Ovary (tissue), 10 donors: Measurements from ENCODE around the gene GPR68. TPM values are rescaled to one million over a fixed set of nuclear protein-coding genes. Genes with fewer than 3 reads are reported as not detected.

Source experiments
- DNase-seq, 5 donors: peaks; one replicate each; pipeline ENCODE4 v3.0.0-alpha.2; 2019 to 2020
- H3K27ac ChIP-seq, 2 donors: fragments of 200-600 bp; one replicate each; pipeline versions ENCODE4 v1.5.1 to v1.8.0; 2019 to 2022
- H3K27me3 ChIP-seq: fragments of 200-600 bp; one replicate; pipeline ENCODE4 v1.8.0; 2022
- H3K36me3 ChIP-seq: fragments of 200-600 bp; sonication (generic); one replicate; pipeline ENCODE4 v1.5.1; 2019
- H3K4me1 ChIP-seq: one replicate; pipeline ENCODE4 v1.8.1; 2013; ENCODE audit warnings: mild to moderate bottlenecking, moderate library complexity; ENCODE audit not compliant: insufficient read depth
- H3K4me3 ChIP-seq: fragments of 200-600 bp; sonication (generic); one replicate; pipeline ENCODE4 v1.5.1; 2017
- H3K9me3 ChIP-seq, 2 donors: fragments of 200-600 bp in 1 of 2; sonication (generic) in 1 of 2; one replicate each; pipeline versions ENCODE4 v1.5.1 to v1.8.1; 2013 to 2019; ENCODE audit warnings: mild to moderate bottlenecking in 1 of 2, moderate library complexity in 1 of 2
- EP300 ChIP-seq: sonication (generic); formaldehyde crosslinking; IDR thresholded peaks from one replicate; pipeline ENCODE4 v1.6.1; 2017; ENCODE audit warnings: antibody characterized with exemption
- POLR2A ChIP-seq: fragments of 450-650 bp; IDR thresholded peaks from one replicate; pipeline ENCODE4 v1.6.1; 2017; ENCODE audit warnings: antibody characterized with exemption, mild to moderate bottlenecking, moderate library complexity
- WGBS, 3 donors: extraction: QIAGEN DNeasy Blood & Tissue Kit in 1 of 3; methylation state at CpG; one replicate each; pipeline versions ENCODE4 v1.1.5 to v1.1.7; 2013 to 2017; 5-methylcytosine and 5-hydroxymethylcytosine counted together
- intact Hi-C, 4 donors: fragments of 100-400 bp; cut with DNase I; formaldehyde crosslinking; loops; one replicate each; pipeline versions ENCODE4 v1.11.0 to v1.15.1; 2022 to 2023
- long read RNA-seq, 3 donors: library from polyadenylated mRNA in 2 of 3; unstranded in 2 of 3; transcript quantifications; one replicate each; pipeline ENCODE4 v2.0.0 and lab custom pipeline, GENCODE V29; 2021 to 2026
- polyA plus RNA-seq, 2 donors: library from polyadenylated mRNA; stranded (reverse); fragments of 200-250 nt in 1 of 2; fragments of 350-450 nt in 1 of 2; fragmentation: Illumina TruSeq in 1 of 2; extraction: RNeasy Lipid Tissue Mini Kit (QIAGEN cat#74804) in 1 of 2; gene quantifications; one replicate each; pipeline ENCODE4 v1.2.3, GENCODE V29; 2013 to 2014
- total RNA-seq, 7 donors: library from RNA; depleted of rRNA in 2 of 7; stranded (reverse); fragments of >200 nt in 2 of 7; fragmentation: NEBNext Ultra II Directional in 3 of 7; extraction: Animal tissue kit (Norgen Biotek cat#: 25700) in 3 of 7; gene quantifications; one replicate each; pipeline versions ENCODE4 v1.1.0 to v1.2.4, GENCODE V29; 2016 to 2023
- TF ChIP-seq, protein P1 (sequence below), 3 donors: fragments of 450-650 bp in 2 of 3; fragments of 200-600 bp in 1 of 3; IDR thresholded peaks; one replicate each; pipeline versions ENCODE4 v1.5.1 to v1.8.0; 2016 to 2022; ENCODE audit warnings: antibody characterized with exemption in 3 of 3, mild to moderate bottlenecking in 1 of 3
- donor health status: DM: no; HTN: no; CAD: no; lungs with moderate emphysema.
- donor health status: DM: no; HTN: no; CAD: no.
- donor health status: Bipolar disorder and iron deficiency.
- donor health status: DM: yes; HTN: yes; CAD: no.
- donor health status: DM: no; HTN: no; CAD: no.
- donor health status: DM: yes; HTN: yes; CAD: no.

Gene GPR68, protein sequence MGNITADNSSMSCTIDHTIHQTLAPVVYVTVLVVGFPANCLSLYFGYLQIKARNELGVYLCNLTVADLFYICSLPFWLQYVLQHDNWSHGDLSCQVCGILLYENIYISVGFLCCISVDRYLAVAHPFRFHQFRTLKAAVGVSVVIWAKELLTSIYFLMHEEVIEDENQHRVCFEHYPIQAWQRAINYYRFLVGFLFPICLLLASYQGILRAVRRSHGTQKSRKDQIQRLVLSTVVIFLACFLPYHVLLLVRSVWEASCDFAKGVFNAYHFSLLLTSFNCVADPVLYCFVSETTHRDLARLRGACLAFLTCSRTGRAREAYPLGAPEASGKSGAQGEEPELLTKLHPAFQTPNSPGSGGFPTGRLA
- total RNA-seq, result under 1 TPM in 6 of 7 donors, not detected in 1; 0.17 to 0.57 (median 0.33) TPM
- under 1 TPM; 0.40 to 0.45 TPM for polyA plus RNA-seq
- long read RNA-seq, donor 1, result 0 reads
- long read RNA-seq, donor 2, result 0 reads
- long read RNA-seq, donor 3, result 0 reads

DNA sequence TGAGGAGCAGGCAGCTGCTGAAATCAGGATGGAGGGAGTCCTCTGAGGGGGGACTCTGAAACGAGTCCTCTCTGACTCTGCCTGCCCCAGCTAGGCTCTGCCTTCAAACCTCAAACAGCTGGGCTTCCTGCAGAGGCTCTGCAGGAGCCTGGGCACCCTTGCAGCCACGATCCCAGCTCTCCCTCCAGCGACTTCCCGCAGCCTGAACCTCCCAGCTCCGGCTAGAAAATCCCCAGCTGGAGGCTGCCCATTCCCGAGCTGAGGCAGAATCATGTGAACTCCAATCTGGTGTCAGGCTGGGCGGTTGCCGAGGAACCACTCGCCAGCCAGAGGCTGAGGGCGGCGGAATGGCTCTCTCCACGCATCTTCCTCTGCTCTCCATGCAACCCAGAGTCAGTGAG is at the start of gene GPR68:
GPR68 (minus strand) TSS at position 204 of the 401 bp plus-strand sequence. CDS start 9,654 bp downstream, outside the sequence.
- Histone ChIP-seq H3K4me1 (peaks cover 2% of the 10 kb centered on the region), H3K9me3 (no peaks in the 10 kb centered on the region), H3K27ac (no peak within 1 kb of the TSS), H3K27me3 (no peaks in the 10 kb centered on the region), H3K36me3 (no peaks in the 10 kb centered on the region), H3K4me3 (no peak within 1 kb of the TSS)
- TF ChIP-seq, protein P1, sequence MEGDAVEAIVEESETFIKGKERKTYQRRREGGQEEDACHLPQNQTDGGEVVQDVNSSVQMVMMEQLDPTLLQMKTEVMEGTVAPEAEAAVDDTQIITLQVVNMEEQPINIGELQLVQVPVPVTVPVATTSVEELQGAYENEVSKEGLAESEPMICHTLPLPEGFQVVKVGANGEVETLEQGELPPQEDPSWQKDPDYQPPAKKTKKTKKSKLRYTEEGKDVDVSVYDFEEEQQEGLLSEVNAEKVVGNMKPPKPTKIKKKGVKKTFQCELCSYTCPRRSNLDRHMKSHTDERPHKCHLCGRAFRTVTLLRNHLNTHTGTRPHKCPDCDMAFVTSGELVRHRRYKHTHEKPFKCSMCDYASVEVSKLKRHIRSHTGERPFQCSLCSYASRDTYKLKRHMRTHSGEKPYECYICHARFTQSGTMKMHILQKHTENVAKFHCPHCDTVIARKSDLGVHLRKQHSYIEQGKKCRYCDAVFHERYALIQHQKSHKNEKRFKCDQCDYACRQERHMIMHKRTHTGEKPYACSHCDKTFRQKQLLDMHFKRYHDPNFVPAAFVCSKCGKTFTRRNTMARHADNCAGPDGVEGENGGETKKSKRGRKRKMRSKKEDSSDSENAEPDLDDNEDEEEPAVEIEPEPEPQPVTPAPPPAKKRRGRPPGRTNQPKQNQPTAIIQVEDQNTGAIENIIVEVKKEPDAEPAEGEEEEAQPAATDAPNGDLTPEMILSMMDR (IDR thresholded peaks at IDR 0.05), result no peak
- TF ChIP-seq POLR2A (no peak), EP300 (no peak)
- DNase-seq, result peak in 1 of 5 donors; percentile 50
- intact Hi-C loops, result no loop called here
- WGBS, 3 donors, result 4 to 28% (median 8%) methylated on average over 12 of the region's 12 CpGs

DNA sequence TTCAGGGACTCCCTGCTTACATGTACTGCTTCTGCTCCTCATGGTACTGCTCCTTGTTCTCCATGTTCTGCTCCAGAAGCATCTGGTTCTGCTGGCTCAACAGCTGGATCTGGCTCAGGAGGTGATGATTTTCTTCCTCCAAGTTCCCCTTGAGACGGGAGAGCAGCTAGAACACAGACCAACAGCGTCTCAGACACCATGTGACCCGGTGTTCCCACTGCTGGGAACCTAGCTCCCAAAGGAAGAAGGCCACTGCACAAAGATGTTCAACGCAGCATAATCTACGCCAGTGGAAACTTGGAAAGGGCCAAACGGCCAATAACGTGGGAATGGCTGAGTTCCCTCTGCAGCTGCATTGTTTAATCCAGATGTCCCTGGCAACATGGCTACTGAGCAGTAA is 49.6 kb upstream of the GPR68 start:
- Histone ChIP-seq H3K27me3 (no peaks in the 10 kb centered on the region), H3K36me3 (no peaks in the 10 kb centered on the region), H3K9me3 (no peaks in the 10 kb centered on the region), H3K4me3 (no peak overlapping the region), H3K27ac (no peak overlapping the region), H3K4me1 (no peaks in the 10 kb centered on the region)
- no peak for DNase-seq
- no peak for TF ChIP-seq EP300
- TF ChIP-seq, protein P1 (IDR thresholded peaks at IDR 0.05), result no peak
- no peak for TF ChIP-seq POLR2A
- intact Hi-C loops, result no loop called here
- 67 to 70% (median 69%) methylated on average over 7 of the region's 7 CpGs for WGBS, 3 donors

DNA sequence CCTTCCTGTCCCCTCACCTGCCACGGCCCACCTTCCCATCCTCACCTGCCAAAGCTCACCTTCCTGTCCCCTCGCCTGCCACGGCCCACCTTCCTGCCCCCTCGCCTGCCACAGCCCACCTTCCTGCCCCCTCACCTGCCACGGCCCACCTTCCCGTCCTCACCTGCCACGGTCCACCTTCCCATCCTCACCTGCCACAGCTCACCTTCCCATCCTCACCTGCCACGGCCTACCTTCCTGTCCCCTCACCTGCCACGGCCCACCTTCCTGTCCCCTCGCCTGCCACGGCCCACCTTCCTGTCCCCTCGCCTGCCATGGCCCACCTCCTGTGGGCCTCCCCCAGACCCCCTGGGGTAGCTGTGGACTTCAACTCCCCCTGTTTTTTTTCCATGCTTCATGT is 48.8 kb upstream of the GPR68 start:
- no peak for DNase-seq
- TF ChIP-seq POLR2A (no peak), EP300 (no peak)
- TF ChIP-seq, protein P1 (IDR thresholded peaks at IDR 0.05), result no peak
- intact Hi-C loops, result no loop called here

DNA sequence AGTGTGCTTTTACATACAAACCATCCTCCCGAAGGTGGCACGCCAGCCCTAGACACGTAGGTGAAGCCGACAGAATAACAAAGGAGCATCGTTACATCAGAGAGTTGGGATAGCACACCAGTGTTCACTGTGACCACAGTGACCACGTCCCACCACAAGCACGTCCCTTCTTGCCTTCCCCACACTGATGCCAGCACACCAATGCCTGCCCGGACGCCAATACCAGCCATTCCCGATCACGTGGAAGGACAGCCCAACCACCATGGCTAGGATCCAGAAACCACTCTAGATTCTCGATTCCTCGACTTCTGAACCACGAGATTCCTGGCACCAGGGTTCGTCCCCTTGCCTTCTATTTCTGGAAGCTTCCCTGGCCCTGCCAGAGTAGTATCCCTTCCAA is 48.0 kb upstream of the GPR68 start:
- Histone ChIP-seq H3K36me3 (no peaks in the 10 kb centered on the region), H3K9me3 (no peaks in the 10 kb centered on the region), H3K4me3 (no peak overlapping the region), H3K27me3 (no peaks in the 10 kb centered on the region), H3K27ac (no peak overlapping the region), H3K4me1 (no peaks in the 10 kb centered on the region)
- no peak for DNase-seq
- intact Hi-C loops, result no loop called here
- WGBS, 3 donors, result 86 to 89% (median 89%) methylated on average over 15 of the region's 15 CpGs
- no peak for TF ChIP-seq POLR2A
- TF ChIP-seq, protein P1 (IDR thresholded peaks at IDR 0.05), result no peak

More for the DNA sequence above, 48.8 kb upstream of the GPR68 start:
- WGBS, 3 donors, result 32 to 47% (median 44%) methylated on average over 12 of the region's 12 CpGs
- H3K27ac ChIP-seq, result no peak overlapping the region
- no peaks in the 10 kb centered on the region for H3K4me1 ChIP-seq
- H3K4me3 ChIP-seq, result no peak overlapping the region
- no peaks in the 10 kb centered on the region for H3K36me3 ChIP-seq
- H3K9me3 ChIP-seq, result no peaks in the 10 kb centered on the region
- no peaks in the 10 kb centered on the region for H3K27me3 ChIP-seq
